ENCODE results near the gene CMSS1. TPM values are rescaled to one million over a fixed set of nuclear protein-coding genes. Genes with fewer than 3 reads are reported as not detected.

The CMSS1 gene
- polyA plus RNA-seq, 2 of the 4 experiments (the other 2 are of a cell fraction): 61.1 to 62.9 TPM

DNA sequence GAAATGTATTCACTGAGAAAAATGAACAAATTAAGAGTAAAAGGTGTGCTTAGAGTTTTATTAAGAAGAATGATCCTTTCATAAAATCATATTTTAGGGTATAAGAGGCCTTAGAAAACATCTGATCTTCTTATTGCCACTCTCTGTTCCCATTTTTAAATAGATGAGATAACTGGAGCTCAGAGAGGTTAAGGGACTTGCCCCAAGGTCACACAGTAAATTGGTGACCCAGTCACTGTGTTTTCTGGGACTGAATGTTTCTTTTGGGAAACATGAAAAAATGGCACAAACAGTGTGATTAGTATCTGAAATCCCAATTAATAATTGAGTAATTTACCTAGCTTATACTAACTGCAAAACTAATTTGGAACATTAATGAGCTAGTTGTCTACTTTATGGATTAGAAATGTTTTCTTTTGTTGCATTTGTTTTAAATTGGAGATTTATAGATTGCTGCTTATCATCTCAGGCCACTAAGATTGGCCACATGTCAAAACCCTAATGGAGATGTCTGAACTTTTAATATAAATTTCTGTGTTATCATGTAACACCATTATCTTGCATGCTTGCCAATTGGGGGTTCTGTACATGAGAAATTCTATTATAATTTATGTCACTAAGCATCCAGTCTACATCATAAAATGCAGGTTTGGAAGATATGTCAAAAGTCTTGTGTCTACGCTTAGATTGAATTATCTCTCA, 64.9 kb downstream of the CMSS1 start:
- Histone ChIP-seq H3K27ac (no peak overlapping the region), H3K4me1 (peaks cover 6% of the 10 kb centered on the region), H3K4me3 (no peak overlapping the region), H3K4me2 (no peak overlapping the region), H3K9me3 (no peaks in the 10 kb centered on the region)
- FAIRE-seq (no peak), DNase-seq (ENCODE audit: low read depth in 1 of 2, low spot score in 1 of 2) (no peak), ATAC-seq (no peak)
- POLR2A ChIA-PET: interaction anchor here (1.0 kb wide), 1 partner anchor 23 kb away, joined by 3 read pairs; no protein-coding TSS in a partner anchor
- TF ChIP-seq BCL3 (IDR thresholded peaks at IDR 0.05) (no peak), HES2 (IDR thresholded peaks at IDR 0.05) (no peak)
- TF ChIP-seq, protein P1, sequence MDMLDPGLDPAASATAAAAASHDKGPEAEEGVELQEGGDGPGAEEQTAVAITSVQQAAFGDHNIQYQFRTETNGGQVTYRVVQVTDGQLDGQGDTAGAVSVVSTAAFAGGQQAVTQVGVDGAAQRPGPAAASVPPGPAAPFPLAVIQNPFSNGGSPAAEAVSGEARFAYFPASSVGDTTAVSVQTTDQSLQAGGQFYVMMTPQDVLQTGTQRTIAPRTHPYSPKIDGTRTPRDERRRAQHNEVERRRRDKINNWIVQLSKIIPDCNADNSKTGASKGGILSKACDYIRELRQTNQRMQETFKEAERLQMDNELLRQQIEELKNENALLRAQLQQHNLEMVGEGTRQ (IDR thresholded peaks at IDR 0.05): no peak
- TF ChIP-seq, protein P2, sequence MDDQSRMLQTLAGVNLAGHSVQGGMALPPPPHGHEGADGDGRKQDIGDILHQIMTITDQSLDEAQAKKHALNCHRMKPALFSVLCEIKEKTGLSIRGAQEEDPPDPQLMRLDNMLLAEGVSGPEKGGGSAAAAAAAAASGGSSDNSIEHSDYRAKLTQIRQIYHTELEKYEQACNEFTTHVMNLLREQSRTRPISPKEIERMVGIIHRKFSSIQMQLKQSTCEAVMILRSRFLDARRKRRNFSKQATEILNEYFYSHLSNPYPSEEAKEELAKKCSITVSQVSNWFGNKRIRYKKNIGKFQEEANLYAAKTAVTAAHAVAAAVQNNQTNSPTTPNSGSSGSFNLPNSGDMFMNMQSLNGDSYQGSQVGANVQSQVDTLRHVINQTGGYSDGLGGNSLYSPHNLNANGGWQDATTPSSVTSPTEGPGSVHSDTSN (IDR thresholded peaks at IDR 0.05): no peak
- CTCF ChIA-PET: no interaction called here
- WGBS (ENCODE audit: missing lambda C conversion rate): 97% methylated on average over 1 of the region's 1 CpG

DNA sequence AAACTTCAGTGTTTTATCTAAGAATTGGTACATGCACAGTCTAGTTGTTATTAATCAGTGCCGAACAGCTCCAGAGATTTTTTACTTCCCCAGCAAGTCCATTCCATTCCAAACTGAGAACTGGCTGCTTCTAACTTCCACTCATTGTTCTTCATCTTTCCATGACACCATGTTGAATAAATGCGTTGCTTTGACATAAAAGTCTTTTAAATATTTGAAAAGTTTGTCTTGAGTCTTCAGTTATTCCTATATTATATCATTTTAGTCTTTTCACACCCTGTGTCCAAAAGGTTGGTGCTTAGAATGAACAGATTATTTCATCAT, 65.4 kb downstream of the CMSS1 start:
- no peak for TF ChIP-seq RNF2 (IDR thresholded peaks at IDR 0.05; ENCODE audit: borderline replicate concordance, low read depth)
- no peak for TF ChIP-seq JUN (IDR thresholded peaks at IDR 0.05)
- no peak for TF ChIP-seq SREBF2 (IDR thresholded peaks at IDR 0.05)
- TF ChIP-seq HOXA7 (CRISPR knock-in tag; IDR thresholded peaks at IDR 0.05): no peak
- no peak for TF ChIP-seq RFX5 (IDR thresholded peaks at IDR 0.05)
- no peak for TF ChIP-seq EHF (CRISPR knock-in tag; IDR thresholded peaks at IDR 0.05)
- no peak for TF ChIP-seq ZNF302 (CRISPR knock-in tag; IDR thresholded peaks at IDR 0.05)
- no peak for TF ChIP-seq POLR2A (IDR thresholded peaks at IDR 0.05; ENCODE audit: low read length)
- Histone ChIP-seq H3K9me3 (no peaks in the 10 kb centered on the region), H3K4me3 (no peak overlapping the region), H3K4me1 (peaks cover under 1% of the 10 kb centered on the region; the same call in 2 of the 3 replicates), H3K27ac (no peak overlapping the region), H3K4me2 (no peak overlapping the region)
- DNase-seq (ENCODE audit: low read depth in 1 of 2, low spot score in 1 of 2): no peak
- no peak for FAIRE-seq
- no peak for ATAC-seq
- ChIA-PET POLR2A (interaction anchor here (1.0 kb wide), 1 partner anchor 23 kb away, joined by 3 read pairs; no protein-coding TSS in a partner anchor), CTCF (no interaction called here)
- 92% methylated on average over 2 of the region's 2 CpGs for WGBS (ENCODE audit: missing lambda C conversion rate)

GRCh38 chr3:99883693-99884092, 66.0 kb downstream of the CMSS1 start:
- Histone ChIP-seq H3K4me1 (no peaks in the 10 kb centered on the region), H3K27ac (no peak overlapping the region), H3K9me3 (no peaks in the 10 kb centered on the region), H3K4me2 (no peak overlapping the region), H3K4me3 (no peak overlapping the region)
- ATAC-seq (no peak), FAIRE-seq (no peak), DNase-seq (ENCODE audit: low read depth in 1 of 2, low spot score in 1 of 2) (no peak)
- POLR2A ChIA-PET: no interaction called here
- no peak for TF ChIP-seq CHD2 (IDR thresholded peaks at IDR 0.05; ENCODE audit: low read length, partially characterized antibody)
- no peak for TF ChIP-seq TP53 (CRISPR knock-in tag; IDR thresholded peaks at IDR 0.05)
- no peak for TF ChIP-seq MAZ (IDR thresholded peaks at IDR 0.05; ENCODE audit: borderline replicate concordance, low read depth, low read length)
- no peak for TF ChIP-seq JUN (IDR thresholded peaks at IDR 0.05)
- no peak for TF ChIP-seq ZC3H11A (IDR thresholded peaks at IDR 0.05)
- TF ChIP-seq, protein P2 (IDR thresholded peaks at IDR 0.05): no peak
- TF ChIP-seq BHLHE40 (IDR thresholded peaks at IDR 0.05; ENCODE audit: low read depth, low read length): no peak
- TF ChIP-seq CBX8 (IDR thresholded peaks at IDR 0.05): no peak
- TF ChIP-seq KDM1A (IDR thresholded peaks at IDR 0.05; ENCODE audit: low read depth): no peak
- WGBS (ENCODE audit: missing lambda C conversion rate): 91% methylated on average over 1 of the region's 1 CpG
- CTCF ChIA-PET: no interaction called here

Data from A549 (cell line).